ENCODE measurements around the gene MTSS2.

Gene MTSS2

DNA sequence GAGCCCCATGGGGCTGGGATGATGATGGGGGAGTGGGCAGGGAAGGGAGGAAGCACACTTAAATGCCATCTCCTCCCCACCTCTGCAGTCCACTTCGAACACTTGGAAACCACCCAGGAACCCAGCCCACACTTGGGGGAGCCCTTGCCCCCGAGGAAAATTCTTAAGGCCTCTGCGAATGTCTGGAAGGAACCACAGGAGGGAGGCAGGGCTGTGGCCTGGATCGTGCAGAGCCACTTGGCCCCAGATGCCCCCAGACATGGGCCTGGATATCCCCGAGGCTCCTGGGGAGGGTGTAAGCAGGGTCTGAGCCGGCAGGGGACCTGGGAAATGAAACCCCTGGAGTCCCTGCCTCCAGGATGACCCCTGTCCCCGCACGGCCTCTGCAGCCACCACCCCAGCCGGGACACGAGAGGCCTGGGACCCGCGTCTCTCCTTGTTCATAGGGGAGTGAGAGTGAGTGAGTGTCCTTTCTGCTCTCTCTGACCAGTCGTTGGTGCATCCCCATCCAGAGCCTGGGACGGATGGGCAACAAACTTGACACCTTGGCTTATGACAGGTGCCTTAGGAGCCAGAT lies 11.8 kb upstream of the MTSS2 start:
- no peak for DNase-seq

GRCh38 chr16:70696952-70697593 lies 11.2 kb upstream of the MTSS2 start:
- no peak for DNase-seq

- DNase-seq, result no peak
Measured at GRCh38 chr16:70696355-70696754, 10.5 kb upstream of the MTSS2 start.

GRCh38 chr16:70695331-70696070 lies 9.6 kb upstream of the MTSS2 start:
- no peak for DNase-seq

DNA sequence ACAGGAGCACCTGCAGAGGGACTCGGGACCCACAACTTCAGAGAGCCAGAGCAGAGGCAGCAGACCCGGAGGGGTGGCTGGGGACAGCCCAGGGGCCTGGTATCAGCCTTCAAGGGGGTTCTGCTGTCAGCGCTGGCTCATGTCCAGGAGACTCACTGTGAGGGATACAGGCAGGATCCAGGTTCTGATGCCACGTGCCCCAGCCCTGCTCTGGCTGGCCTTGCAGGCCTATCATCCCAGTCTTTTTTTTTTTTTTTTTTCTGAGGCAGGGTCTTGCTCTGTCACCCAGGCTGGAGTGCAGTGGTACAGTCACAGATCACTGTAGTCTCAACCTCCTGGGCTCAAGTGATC lies 9.0 kb upstream of the MTSS2 start:
- DNase-seq, result no peak

- DNase-seq, result no peak
Measured at GRCh38 chr16:70694088-70694867, 8.4 kb upstream of the MTSS2 start.

DNA sequence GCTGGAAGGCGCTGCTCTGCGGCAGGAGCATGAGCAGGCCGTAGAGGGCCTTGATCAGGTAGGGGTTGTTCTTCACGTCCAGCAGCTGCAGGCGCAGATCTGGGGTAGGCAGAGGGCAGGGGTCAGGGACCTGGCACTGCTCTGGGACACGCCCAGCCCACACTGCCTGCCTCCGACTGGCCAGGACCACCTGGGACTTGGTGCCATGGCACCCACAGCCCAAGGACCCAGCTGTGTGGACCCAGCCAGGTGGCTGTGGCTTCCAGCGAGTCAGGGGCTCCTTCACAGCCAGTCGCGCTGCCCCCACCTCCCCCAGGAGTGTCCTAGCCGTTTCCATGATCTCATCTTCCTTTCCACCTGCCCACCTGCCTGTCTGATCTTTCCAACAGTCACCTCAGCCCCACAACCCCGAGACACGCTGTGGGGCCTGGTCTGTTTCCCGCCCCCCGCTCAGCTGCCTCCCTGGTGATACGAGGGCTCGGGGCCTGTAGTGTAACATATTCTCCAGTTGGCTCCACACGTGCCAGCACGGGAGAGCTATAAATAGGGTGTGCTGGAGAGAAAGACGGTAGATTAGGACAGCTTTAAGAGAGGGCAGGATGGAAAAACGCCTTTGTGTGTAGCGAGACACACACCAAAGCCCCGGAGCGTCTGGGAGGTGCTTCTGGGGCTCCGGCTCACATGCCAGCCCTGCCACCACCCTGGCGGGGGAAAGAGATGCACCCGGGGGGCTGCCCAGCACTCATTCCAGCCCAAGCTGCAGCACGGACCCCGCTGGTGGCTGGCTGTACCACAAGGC lies 7.2 kb upstream of the MTSS2 start:
- no peak for DNase-seq

DNA sequence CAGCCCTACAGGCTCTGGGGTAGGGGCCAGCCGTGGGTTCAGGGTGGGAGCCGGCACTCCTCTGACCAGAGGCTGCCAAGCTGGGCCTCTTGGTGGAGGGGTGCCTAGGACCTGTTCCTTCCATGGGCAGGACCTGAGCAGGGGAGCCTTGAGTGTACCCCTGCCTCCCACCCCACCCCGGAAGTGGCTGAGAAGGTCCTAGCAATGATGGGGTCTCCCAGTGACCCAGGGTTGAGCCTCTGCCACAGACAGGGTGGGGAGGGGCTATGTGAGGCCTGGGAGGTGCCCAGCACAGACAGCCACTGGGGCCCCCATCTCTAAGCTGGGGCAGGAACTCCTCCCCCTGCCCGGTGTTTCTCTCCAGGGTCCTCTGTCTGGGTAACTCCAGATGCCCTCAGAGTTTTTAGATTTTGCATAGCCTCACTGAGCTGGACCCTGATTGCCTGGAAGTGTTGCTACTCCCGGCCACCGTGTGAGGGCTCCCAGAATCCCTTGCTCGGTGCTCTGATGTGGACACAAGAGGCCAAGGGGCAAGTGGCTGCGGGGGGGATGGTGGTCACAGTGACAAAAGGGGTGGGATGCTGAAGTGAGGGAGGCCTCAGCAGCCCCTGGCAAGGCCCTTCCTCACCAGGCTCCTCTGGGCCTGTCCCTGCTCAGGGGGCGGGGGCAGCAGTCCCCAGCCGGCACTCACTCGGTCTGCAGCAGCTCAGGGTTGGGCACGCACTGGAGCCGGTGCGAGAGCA lies 6.4 kb upstream of the MTSS2 start:
- no peak for DNase-seq

DNA sequence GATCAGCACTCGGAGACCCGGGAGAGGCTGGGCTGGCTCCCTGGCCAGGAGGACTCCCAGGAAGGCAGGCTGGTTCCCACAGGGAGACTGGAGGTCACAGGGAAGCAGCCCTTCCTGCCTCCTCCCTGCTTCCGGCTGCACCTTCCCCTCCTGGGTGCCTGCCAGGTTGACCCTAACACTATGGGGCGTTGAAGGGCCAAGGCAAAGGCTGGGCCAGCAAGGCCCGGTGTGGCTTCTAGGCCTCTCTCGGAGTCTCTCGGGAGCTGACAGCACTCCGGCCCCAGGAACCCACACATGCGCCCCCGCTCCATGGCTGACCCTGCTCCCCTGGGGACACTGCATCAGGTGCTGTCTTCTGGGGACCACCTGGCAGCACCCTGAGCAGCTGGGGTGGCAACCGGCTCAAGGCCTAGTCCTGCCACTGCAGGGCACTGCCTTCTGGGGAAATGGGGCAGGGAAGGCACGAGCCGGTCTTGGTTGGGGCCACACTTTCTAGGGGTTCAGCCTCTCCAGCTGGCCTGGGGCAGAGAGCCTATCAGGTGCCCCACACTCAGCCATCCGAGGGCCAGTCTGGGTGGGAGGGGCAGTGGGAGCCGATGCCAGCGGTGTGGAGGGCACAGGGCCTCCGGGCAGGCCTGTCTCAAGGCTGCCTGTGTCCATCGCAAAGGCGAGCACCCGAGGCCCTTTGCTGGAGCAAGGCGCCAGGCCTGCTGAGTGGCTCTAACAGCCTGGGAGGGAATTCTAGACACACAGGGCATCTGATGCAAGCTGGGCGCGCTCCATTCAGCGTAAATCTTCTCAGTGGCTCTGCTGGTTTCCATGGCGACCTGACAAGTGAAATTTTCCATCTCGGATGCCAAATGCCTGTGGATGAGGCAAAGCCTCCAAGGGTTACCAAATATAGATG lies 5.6 kb upstream of the MTSS2 start:
- DNase-seq, result no peak

- DNase-seq, result no peak
Measured at GRCh38 chr16:70689970-70690891, 4.4 kb upstream of the MTSS2 start.

DNA sequence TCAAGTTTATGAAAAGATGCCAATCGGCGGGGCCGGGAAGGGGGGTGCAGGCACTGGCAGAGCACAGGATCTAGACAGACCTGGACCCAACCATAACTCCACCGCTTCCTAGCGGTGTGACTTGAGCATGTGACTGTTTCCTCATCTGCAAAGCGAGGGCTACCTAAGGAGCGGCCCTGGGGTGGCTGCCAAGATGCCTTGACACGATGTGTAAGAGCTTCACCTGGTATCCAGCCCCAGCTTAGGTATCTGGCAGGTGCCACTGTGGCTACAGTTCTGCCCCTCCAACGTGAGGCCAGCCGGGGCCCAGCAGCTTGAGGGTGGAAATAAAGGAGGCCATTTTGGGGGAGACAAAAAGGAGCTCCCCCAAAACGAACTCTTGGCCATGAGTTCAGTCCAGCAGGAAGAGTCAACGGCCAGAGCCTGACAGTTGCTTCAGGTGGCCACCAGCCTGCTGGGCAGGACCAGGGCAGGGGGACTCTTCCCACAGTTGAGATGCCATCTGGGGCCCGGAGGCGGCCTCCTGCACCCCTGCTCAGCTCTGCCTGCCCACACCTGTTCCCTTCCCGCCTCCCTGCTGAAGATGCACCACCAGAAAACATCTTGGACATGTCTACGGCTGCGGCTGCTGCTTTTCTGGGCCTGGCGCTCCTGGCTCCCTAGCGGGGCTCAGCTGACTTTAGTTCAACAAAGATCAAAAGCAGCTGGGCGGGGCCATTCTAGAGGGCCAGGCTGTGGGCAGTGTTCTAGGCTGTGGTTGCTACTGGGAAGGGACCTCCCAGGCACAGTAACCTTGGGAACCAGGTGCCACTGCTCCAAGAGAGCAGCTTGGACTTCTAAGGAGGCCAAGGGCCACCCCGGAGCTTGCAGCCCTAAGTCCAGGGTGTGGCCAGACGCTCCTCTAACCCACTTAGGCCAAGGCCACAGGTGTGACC lies 3.4 kb upstream of the MTSS2 start:
- no peak for DNase-seq

GRCh38 chr16:70688246-70688742 lies 2.4 kb upstream of the MTSS2 start:
- no peak for DNase-seq

- no peak for DNase-seq
Measured at GRCh38 chr16:70687671-70688245, 1.9 kb upstream of the MTSS2 start.

- DNase-seq, result no peak
Measured at GRCh38 chr16:70687102-70687511, 1.3 kb upstream of the MTSS2 start.

DNA sequence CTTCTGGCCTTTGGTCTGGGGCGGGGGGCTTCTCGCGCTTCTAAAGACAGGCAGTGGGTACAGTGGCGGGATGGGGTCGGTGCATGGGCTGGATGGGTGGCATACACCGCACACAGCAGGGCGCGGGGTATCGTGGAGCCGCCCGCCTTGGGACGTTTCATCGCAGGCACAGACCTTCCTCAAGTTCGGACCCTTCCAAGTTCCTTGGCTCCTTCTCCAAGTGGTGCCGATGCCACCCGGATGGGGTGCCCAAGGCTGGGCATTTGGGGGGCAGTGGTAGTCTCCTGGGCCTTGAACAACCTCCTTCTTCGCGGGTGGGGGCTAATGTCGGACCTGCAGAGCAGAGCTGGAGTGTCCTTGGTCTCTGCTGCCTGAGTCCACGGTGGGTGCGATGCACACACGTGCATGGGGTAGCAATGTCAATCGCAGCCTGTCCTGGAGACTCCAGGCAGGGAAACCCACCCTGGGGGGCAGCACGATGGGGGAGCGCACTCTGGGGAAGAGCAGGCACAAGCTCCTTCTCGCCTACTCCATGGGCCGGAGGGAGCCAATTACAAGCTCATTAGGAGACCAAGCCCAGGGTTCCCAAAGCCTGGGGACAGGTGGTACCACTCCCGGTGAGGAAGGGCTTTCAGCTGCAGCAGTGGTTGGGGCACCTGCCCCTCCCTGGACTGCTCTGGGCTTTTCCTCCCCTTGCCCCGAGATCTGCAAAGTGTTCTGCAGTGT lies 686 bp upstream of the MTSS2 start:
- DNase-seq, result no peak

DNA sequence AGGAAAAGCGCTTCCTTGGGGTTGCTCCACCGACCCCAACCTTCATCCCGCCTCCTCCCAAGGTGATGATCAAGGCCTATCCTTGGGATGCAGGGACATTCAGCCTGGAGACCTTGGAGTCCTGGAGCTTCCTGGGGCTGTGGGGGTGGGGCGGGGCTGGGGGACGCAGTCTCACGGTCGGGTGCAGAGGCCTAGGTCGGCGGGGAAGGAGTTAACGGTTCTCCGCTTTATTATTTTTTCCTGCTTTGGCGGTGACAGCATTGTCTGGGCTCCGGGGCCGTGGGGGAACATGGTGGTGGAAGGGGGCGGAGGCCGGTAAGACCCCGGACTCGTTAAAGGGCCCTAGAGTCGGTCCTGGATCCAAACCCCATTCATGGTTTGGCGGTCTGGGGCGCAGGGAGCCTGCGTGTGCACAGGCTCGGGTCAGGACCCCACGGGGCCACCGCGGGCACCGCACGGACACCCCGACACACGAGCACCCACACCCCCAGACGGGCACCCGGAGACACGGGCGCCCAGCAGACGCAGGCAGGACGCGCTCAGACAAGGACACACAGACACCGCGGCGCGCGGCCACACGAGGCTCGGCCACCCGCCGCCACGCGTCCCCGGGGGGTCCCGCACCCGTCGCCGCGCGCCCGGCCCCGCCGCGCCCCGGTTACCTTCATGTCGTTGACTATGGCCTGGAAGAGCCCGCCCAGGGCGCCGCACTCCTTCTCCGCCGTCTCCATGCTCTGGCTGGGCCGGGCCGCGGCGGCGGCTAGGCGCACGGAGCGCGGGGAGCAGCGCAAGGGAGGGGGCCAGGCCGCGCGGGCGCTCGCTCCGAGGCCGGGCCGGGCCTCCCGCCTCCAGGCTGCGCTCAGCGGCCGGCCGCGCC lies 554 bp downstream of the MTSS2 start:
- no peak for DNase-seq
